ENCODE data around the gene DPP4. TPM values are rescaled to one million over a fixed set of nuclear protein-coding genes. Genes with fewer than 3 reads are reported as not detected.

Gene DPP4
- total and polyA plus RNA-seq, 4 donors: 1.2 to 15.7 (median 5.8) TPM

- no peaks in the 10 kb centered on the region for H3K9me3 ChIP-seq (ENCODE audit: control insufficient read depth, insufficient read depth, low read length)
- no peak for DNase-seq (ENCODE audit: low read depth in 4 of 6, low spot score in 6 of 6)
- WGBS (ENCODE audit: insufficient coverage): no CpG with 5 or more reads among the region's 2 CpGs
- H3K36me3 ChIP-seq (ENCODE audit: control insufficient read depth, insufficient read depth, low read length): no peaks in the 10 kb centered on the region
- no peaks in the 10 kb centered on the region for H3K27me3 ChIP-seq (ENCODE audit: control insufficient read depth, insufficient read depth, low read length)
- H3K27ac ChIP-seq (ENCODE audit: low read depth, low read length): no peak overlapping the region
- no peak overlapping the region for H3K4me3 ChIP-seq (ENCODE audit: low read depth, low read length)
- H3K4me1 ChIP-seq (ENCODE audit: control insufficient read depth, insufficient read depth, low read length): no peaks in the 10 kb centered on the region
These were observed 98.2 kb downstream of the DPP4 start for GRCh38 chr2:161975813-161976160.

- H3K27ac ChIP-seq (ENCODE audit: low read depth, low read length): no peak overlapping the region
- no peaks in the 10 kb centered on the region for H3K4me1 ChIP-seq (ENCODE audit: control insufficient read depth, insufficient read depth, low read length)
- DNase-seq (ENCODE audit: low read depth in 4 of 6, low spot score in 6 of 6): no peak
- 100% methylated on average over 1 of the region's 3 CpGs for WGBS (ENCODE audit: insufficient coverage)
- H3K27me3 ChIP-seq (ENCODE audit: control insufficient read depth, insufficient read depth, low read length): no peaks in the 10 kb centered on the region
- no peaks in the 10 kb centered on the region for H3K36me3 ChIP-seq (ENCODE audit: control insufficient read depth, insufficient read depth, low read length)
- no peak overlapping the region for H3K4me3 ChIP-seq (ENCODE audit: low read depth, low read length)
- no peaks in the 10 kb centered on the region for H3K9me3 ChIP-seq (ENCODE audit: control insufficient read depth, insufficient read depth, low read length)
These were observed 98.8 kb downstream of the DPP4 start for GRCh38 chr2:161975062-161975812.

- WGBS (ENCODE audit: insufficient coverage): no CpG with 5 or more reads among the region's 2 CpGs
- Histone ChIP-seq H3K27me3 (ENCODE audit: control insufficient read depth, insufficient read depth, low read length) (no peaks in the 10 kb centered on the region), H3K4me3 (ENCODE audit: low read depth, low read length) (no peak overlapping the region), H3K36me3 (ENCODE audit: control insufficient read depth, insufficient read depth, low read length) (no peaks in the 10 kb centered on the region), H3K4me1 (ENCODE audit: control insufficient read depth, insufficient read depth, low read length) (no peaks in the 10 kb centered on the region), H3K9me3 (ENCODE audit: control insufficient read depth, insufficient read depth, low read length) (no peaks in the 10 kb centered on the region), H3K27ac (ENCODE audit: low read depth, low read length) (no peak overlapping the region)
- DNase-seq (ENCODE audit: low read depth in 4 of 6, low spot score in 6 of 6): no peak
These were observed 99.6 kb downstream of the DPP4 start for GRCh38 chr2:161974461-161974860.

GRCh38 chr2:161972866-161973265 is 101.1 kb downstream of the DPP4 start:
- no peak overlapping the region for H3K4me3 ChIP-seq (ENCODE audit: low read depth, low read length)
- 73% methylated on average over 1 of the region's 2 CpGs for WGBS (ENCODE audit: insufficient coverage)
- H3K27me3 ChIP-seq (ENCODE audit: control insufficient read depth, insufficient read depth, low read length): no peaks in the 10 kb centered on the region
- H3K9me3 ChIP-seq (ENCODE audit: control insufficient read depth, insufficient read depth, low read length): no peaks in the 10 kb centered on the region
- H3K27ac ChIP-seq (ENCODE audit: low read depth, low read length): no peak overlapping the region
- no peak for DNase-seq (ENCODE audit: low read depth in 4 of 6, low spot score in 6 of 6)
- H3K36me3 ChIP-seq (ENCODE audit: control insufficient read depth, insufficient read depth, low read length): no peaks in the 10 kb centered on the region
- H3K4me1 ChIP-seq (ENCODE audit: control insufficient read depth, insufficient read depth, low read length): no peaks in the 10 kb centered on the region

GRCh38 chr2:161972232-161972631 is 101.8 kb downstream of the DPP4 start:
- H3K9me3 ChIP-seq (ENCODE audit: control insufficient read depth, insufficient read depth, low read length): no peaks in the 10 kb centered on the region
- no peaks in the 10 kb centered on the region for H3K36me3 ChIP-seq (ENCODE audit: control insufficient read depth, insufficient read depth, low read length)
- DNase-seq (ENCODE audit: low read depth in 4 of 6, low spot score in 6 of 6): no peak
- no peaks in the 10 kb centered on the region for H3K4me1 ChIP-seq (ENCODE audit: control insufficient read depth, insufficient read depth, low read length)
- no peaks in the 10 kb centered on the region for H3K27me3 ChIP-seq (ENCODE audit: control insufficient read depth, insufficient read depth, low read length)
- no CpG with 5 or more reads among the region's 1 CpG for WGBS (ENCODE audit: insufficient coverage)
- H3K27ac ChIP-seq (ENCODE audit: low read depth, low read length): no peak overlapping the region
- H3K4me3 ChIP-seq (ENCODE audit: low read depth, low read length): no peak overlapping the region

- no peak for DNase-seq (ENCODE audit: low read depth in 4 of 6, low spot score in 6 of 6)
- no peaks in the 10 kb centered on the region for H3K27me3 ChIP-seq (ENCODE audit: control insufficient read depth, insufficient read depth, low read length)
These were observed 102.5 kb downstream of the DPP4 start for GRCh38 chr2:161971551-161971950.

GRCh38 chr2:161969159-161969558 is 104.9 kb downstream of the DPP4 start:
- H3K27ac ChIP-seq (ENCODE audit: low read depth, low read length): no peak overlapping the region
- WGBS (ENCODE audit: insufficient coverage): no CpG with 5 or more reads among the region's 1 CpG
- H3K27me3 ChIP-seq (ENCODE audit: control insufficient read depth, insufficient read depth, low read length): no peaks in the 10 kb centered on the region
- no peak overlapping the region for H3K4me3 ChIP-seq (ENCODE audit: low read depth, low read length)
- H3K9me3 ChIP-seq (ENCODE audit: control insufficient read depth, insufficient read depth, low read length): no peaks in the 10 kb centered on the region
- no peaks in the 10 kb centered on the region for H3K36me3 ChIP-seq (ENCODE audit: control insufficient read depth, insufficient read depth, low read length)
- peak in 1 of 6 donors; percentile 75 for DNase-seq (ENCODE audit: low read depth in 4 of 6, low spot score in 6 of 6)
- no peaks in the 10 kb centered on the region for H3K4me1 ChIP-seq (ENCODE audit: control insufficient read depth, insufficient read depth, low read length)

More at GRCh38 chr2:161971551-161971950, 102.5 kb downstream of the DPP4 start:
- H3K36me3 ChIP-seq (ENCODE audit: control insufficient read depth, insufficient read depth, low read length): no peaks in the 10 kb centered on the region
- no peaks in the 10 kb centered on the region for H3K9me3 ChIP-seq (ENCODE audit: control insufficient read depth, insufficient read depth, low read length)
- H3K4me3 ChIP-seq (ENCODE audit: low read depth, low read length): no peak overlapping the region
- no peak overlapping the region for H3K27ac ChIP-seq (ENCODE audit: low read depth, low read length)
- H3K4me1 ChIP-seq (ENCODE audit: control insufficient read depth, insufficient read depth, low read length): no peaks in the 10 kb centered on the region
- WGBS (ENCODE audit: insufficient coverage): 88% methylated on average over 8 of the region's 9 CpGs

- no peak overlapping the region for H3K27ac ChIP-seq (ENCODE audit: low read depth, low read length)
- no CpG with 5 or more reads among the region's 1 CpG for WGBS (ENCODE audit: insufficient coverage)
- H3K4me3 ChIP-seq (ENCODE audit: low read depth, low read length): no peak overlapping the region
- H3K9me3 ChIP-seq (ENCODE audit: control insufficient read depth, insufficient read depth, low read length): no peaks in the 10 kb centered on the region
- DNase-seq (ENCODE audit: low read depth in 4 of 6, low spot score in 6 of 6): no peak
- H3K36me3 ChIP-seq (ENCODE audit: control insufficient read depth, insufficient read depth, low read length): no peaks in the 10 kb centered on the region
- H3K27me3 ChIP-seq (ENCODE audit: control insufficient read depth, insufficient read depth, low read length): no peaks in the 10 kb centered on the region
- H3K4me1 ChIP-seq (ENCODE audit: control insufficient read depth, insufficient read depth, low read length): no peaks in the 10 kb centered on the region
These were observed 108.0 kb downstream of the DPP4 start for GRCh38 chr2:161965994-161966393.

GRCh38 chr2:161964160-161964559 is 109.9 kb downstream of the DPP4 start:
- Histone ChIP-seq H3K36me3 (ENCODE audit: control insufficient read depth, insufficient read depth, low read length) (no peaks in the 10 kb centered on the region), H3K4me1 (ENCODE audit: control insufficient read depth, insufficient read depth, low read length) (no peaks in the 10 kb centered on the region), H3K9me3 (ENCODE audit: control insufficient read depth, insufficient read depth, low read length) (no peaks in the 10 kb centered on the region), H3K27ac (ENCODE audit: low read depth, low read length) (no peak overlapping the region), H3K27me3 (ENCODE audit: control insufficient read depth, insufficient read depth, low read length) (no peaks in the 10 kb centered on the region), H3K4me3 (ENCODE audit: low read depth, low read length) (no peak overlapping the region)
- WGBS (ENCODE audit: insufficient coverage): no CpG with 5 or more reads among the region's 4 CpGs
- no peak for DNase-seq (ENCODE audit: low read depth in 4 of 6, low spot score in 6 of 6)

- no peak for DNase-seq (ENCODE audit: low read depth in 4 of 6, low spot score in 6 of 6)
- H3K27me3 ChIP-seq (ENCODE audit: control insufficient read depth, insufficient read depth, low read length): no peaks in the 10 kb centered on the region
- no peak overlapping the region for H3K4me3 ChIP-seq (ENCODE audit: low read depth, low read length)
- no peaks in the 10 kb centered on the region for H3K36me3 ChIP-seq (ENCODE audit: control insufficient read depth, insufficient read depth, low read length)
- no peaks in the 10 kb centered on the region for H3K4me1 ChIP-seq (ENCODE audit: control insufficient read depth, insufficient read depth, low read length)
- H3K9me3 ChIP-seq (ENCODE audit: control insufficient read depth, insufficient read depth, low read length): no peaks in the 10 kb centered on the region
- no peak overlapping the region for H3K27ac ChIP-seq (ENCODE audit: low read depth, low read length)
These were observed 111.9 kb downstream of the DPP4 start for GRCh38 chr2:161962160-161962559.
